WTC11 (cell line): ENCODE results near the gene ASB15.

Experiments used
- CTCF ChIP-seq: fragments of 200-600 bp; IDR thresholded peaks from 2 replicates; pipeline ENCODE4 v1.8.0; 2022; ENCODE audit warnings: antibody characterized with exemption
- TCF7 ChIP-seq: sonication (generic); formaldehyde crosslinking; IDR thresholded peaks from 2 replicates; pipeline ENCODE4 v1.8.0; 2022; ENCODE audit warnings: mild to moderate bottlenecking, low read depth, missing genetic modification reagents, moderate library complexity
- ZNF512 ChIP-seq: sonication (generic); formaldehyde crosslinking; IDR thresholded peaks from 2 replicates; pipeline ENCODE4 v1.8.1; 2022; ENCODE audit warnings: missing genetic modification reagents, borderline replicate concordance

- no peak for TF ChIP-seq TCF7 (CRISPR knock-in tag)
- no peak for TF ChIP-seq ZNF512 (CRISPR knock-in tag)
- no peak for TF ChIP-seq CTCF
Measured at GRCh38 chr7:123661765-123662164, 60.1 kb downstream of the ASB15 start.
